OCI-LY3 (cell line): ENCODE data around the gene MMEL1.

Source experiments
- H2AFZ ChIP-seq: fragments of 200-600, 300-600 bp; shearing (Covaris generic); 2 replicates; pipeline ENCODE4 v1.6.0; 2014; ENCODE audit warnings: antibody characterized with exemption, low read depth, low read length
- H3K27ac ChIP-seq: fragments of 200-600, 300-600 bp; sonication (generic); 2 replicates; pipeline ENCODE4 v1.5.1; 2014; ENCODE audit warnings: mild to moderate bottlenecking, low read length, moderate library complexity, mixed read lengths
- H3K27me3 ChIP-seq: fragments of 200-600, 300-600 bp; sonication (generic); 2 replicates; pipeline ENCODE4 v1.6.1; 2014; ENCODE audit warnings: low read depth, low read length, mixed read lengths
- H3K36me3 ChIP-seq: fragments of 200-600, 300-600 bp; sonication (generic); replicated peaks from 2 replicates; pipeline ENCODE3; 2014; ENCODE audit warnings: low read depth, low read length, mixed read lengths
- H3K4me1 ChIP-seq: fragments of 300-600, 200-600 bp; sonication (generic); 2 replicates; pipeline ENCODE4 v1.6.1; 2014; ENCODE audit warnings: low read length, mixed read lengths
- H3K4me2 ChIP-seq: fragments of 200-600, 300-600 bp; sonication (generic); 2 replicates; pipeline ENCODE4 v1.6.1; 2014; ENCODE audit warnings: low read length, mixed read lengths
- H3K4me3 ChIP-seq: fragments of 300-600, 200-600 bp; sonication (generic); 2 replicates; pipeline ENCODE4 v1.5.1; 2014; ENCODE audit warnings: antibody characterized with exemption, mild to moderate bottlenecking, low read length, moderate library complexity
- H3K79me2 ChIP-seq: fragments of 300-600, 200-600 bp; shearing (Covaris generic); 2 replicates; pipeline ENCODE4 v1.6.1; 2014; ENCODE audit warnings: mild to moderate bottlenecking, low read length, mixed read lengths
- H3K9ac ChIP-seq: fragments of 300-600, 200-600 bp; shearing (Covaris generic); 2 replicates; pipeline ENCODE4 v1.6.0; 2014; ENCODE audit warnings: mild to moderate bottlenecking, low read length, moderate library complexity
- H3K9me3 ChIP-seq: fragments of 200-600, 300-600 bp; shearing (Covaris generic); 2 replicates; pipeline ENCODE4 v1.6.1; 2014; ENCODE audit warnings: low read length, mixed read lengths; ENCODE audit not compliant: insufficient read depth
- H4K20me1 ChIP-seq: fragments of 200-600, 300-600 bp; sonication (generic); 2 replicates; pipeline ENCODE4 v1.6.1; 2016; ENCODE audit warnings: low read length, mixed read lengths; ENCODE audit not compliant: insufficient read depth
- CTCF ChIP-seq: fragments of 200-600, 300-600 bp; sonication (generic); IDR thresholded peaks from 2 replicates; pipeline ENCODE4 v1.5.1; 2014; ENCODE audit warnings: antibody characterized with exemption, low read length, low read depth
- EZH2phosphoT487 ChIP-seq: fragments of 200-600 bp; shearing (Covaris generic); IDR thresholded peaks from 2 replicates; pipeline ENCODE4 v1.6.1; 2018; ENCODE audit warnings: antibody characterized with exemption, mixed run types, low read depth

Gene MMEL1

GRCh38 chr1:2638466-2639115 lies 5.8 kb upstream of the MMEL1 start:
- no peak overlapping the region for H3K4me2 ChIP-seq
- H4K20me1 ChIP-seq, result no peaks in the 10 kb centered on the region
- H3K27me3 ChIP-seq, result no peaks in the 10 kb centered on the region
- no peak overlapping the region for H3K27ac ChIP-seq
- H3K4me3 ChIP-seq, result no peak overlapping the region
- peaks cover 7% of the 10 kb centered on the region; the same call in 1 of the 2 replicates for H3K4me1 ChIP-seq
- TF ChIP-seq EZH2phosphoT487, result no peak
- TF ChIP-seq CTCF, result no peak
- H3K9ac ChIP-seq, result no peak overlapping the region
- peaks cover 15% of the 10 kb centered on the region for H3K79me2 ChIP-seq
- H3K9me3 ChIP-seq, result peaks cover 11% of the 10 kb centered on the region; the same call in 1 of the 2 replicates
- no peaks in the 10 kb centered on the region for H3K36me3 ChIP-seq
- H2AFZ ChIP-seq, result no peak overlapping the region

- Histone ChIP-seq H4K20me1 (no peaks in the 10 kb centered on the region), H3K79me2 (peaks cover 13% of the 10 kb centered on the region), H3K9me3 (peaks cover 11% of the 10 kb centered on the region; the same call in 1 of the 2 replicates), H3K4me2 (no peak overlapping the region), H2AFZ (no peak overlapping the region), H3K4me3 (no peak overlapping the region), H3K27me3 (no peaks in the 10 kb centered on the region), H3K9ac (no peak overlapping the region), H3K27ac (no peak overlapping the region), H3K36me3 (no peaks in the 10 kb centered on the region), H3K4me1 (peaks cover 7% of the 10 kb centered on the region; the same call in 1 of the 2 replicates)
- TF ChIP-seq EZH2phosphoT487 (no peak), CTCF (no peak)
Measured at GRCh38 chr1:2637442-2638145, 4.8 kb upstream of the MMEL1 start.

GRCh38 chr1:2636733-2637132 lies 3.9 kb upstream of the MMEL1 start:
- no peak overlapping the region for H3K27ac ChIP-seq
- no peak overlapping the region for H3K9ac ChIP-seq
- no peaks in the 10 kb centered on the region for H4K20me1 ChIP-seq
- H3K9me3 ChIP-seq, result peaks cover 11% of the 10 kb centered on the region; the same call in 1 of the 2 replicates
- no peaks in the 10 kb centered on the region for H3K36me3 ChIP-seq
- H3K4me3 ChIP-seq, result no peak overlapping the region
- no peak for TF ChIP-seq CTCF
- TF ChIP-seq EZH2phosphoT487, result no peak
- peaks cover 3% of the 10 kb centered on the region; the same call in 1 of the 2 replicates for H3K4me1 ChIP-seq
- H3K79me2 ChIP-seq, result peaks cover 4% of the 10 kb centered on the region
- H3K27me3 ChIP-seq, result no peaks in the 10 kb centered on the region
- H2AFZ ChIP-seq, result no peak overlapping the region
- H3K4me2 ChIP-seq, result no peak overlapping the region

GRCh38 chr1:2635361-2636010 lies 2.7 kb upstream of the MMEL1 start:
- Histone ChIP-seq H3K27ac (no peak overlapping the region), H3K79me2 (no peaks in the 10 kb centered on the region), H3K9me3 (peaks cover 11% of the 10 kb centered on the region; the same call in 1 of the 2 replicates), H4K20me1 (no peaks in the 10 kb centered on the region), H3K36me3 (no peaks in the 10 kb centered on the region), H3K27me3 (no peaks in the 10 kb centered on the region), H3K4me1 (no peaks in the 10 kb centered on the region), H3K4me2 (no peak overlapping the region), H3K4me3 (no peak overlapping the region), H2AFZ (no peak overlapping the region), H3K9ac (no peak overlapping the region)
- TF ChIP-seq CTCF, result no peak
- no peak for TF ChIP-seq EZH2phosphoT487
